Activated gamma-delta T cell treated with Interleukin-2 at 50 U/mL for 16 hours (primary cell): ENCODE measurements around the gene ZNF664.

Experiments
- DNase-seq: peaks from one replicate; pipeline ENCODE4 v3.0.0-alpha.2; 2020

The ZNF664 gene

GRCh38 chr12:123992118-123992825 is 19.3 kb downstream of the ZNF664 start:
- DNase-seq: no peak

GRCh38 chr12:123995023-123995748 is 22.2 kb downstream of the ZNF664 start:
- DNase-seq: no peak

- no peak for DNase-seq
These were observed 23.6 kb downstream of the ZNF664 start for GRCh38 chr12:123996581-123996980.

GRCh38 chr12:123997033-123997822 is 24.2 kb downstream of the ZNF664 start:
- DNase-seq: no peak

- DNase-seq: no peak
These were observed 24.9 kb downstream of the ZNF664 start for GRCh38 chr12:123997908-123998307.

- DNase-seq: no peak
These were observed 25.5 kb downstream of the ZNF664 start for GRCh38 chr12:123998344-123998990.

GRCh38 chr12:123998991-123999359 is 26.0 kb downstream of the ZNF664 start:
- no peak for DNase-seq

- no peak for DNase-seq
These were observed 27.1 kb downstream of the ZNF664 start for GRCh38 chr12:124000111-124000510.

- no peak for DNase-seq
These were observed 28.3 kb downstream of the ZNF664 start for GRCh38 chr12:124001343-124001742.

GRCh38 chr12:124002021-124002644 is 29.1 kb downstream of the ZNF664 start:
- no peak for DNase-seq

GRCh38 chr12:124002654-124003053 is 29.6 kb downstream of the ZNF664 start:
- DNase-seq: no peak

- no peak for DNase-seq
These were observed 31.3 kb downstream of the ZNF664 start for GRCh38 chr12:124004233-124004875.

- DNase-seq: peak; percentile 14
These were observed 33.2 kb downstream of the ZNF664 start for GRCh38 chr12:124006085-124006845.

- DNase-seq: no peak
These were observed 34.1 kb downstream of the ZNF664 start for GRCh38 chr12:124006846-124007713.

- no peak for DNase-seq
These were observed 35.0 kb downstream of the ZNF664 start for GRCh38 chr12:124007826-124008570.

GRCh38 chr12:124008595-124008994 is 35.6 kb downstream of the ZNF664 start:
- no peak for DNase-seq

- no peak for DNase-seq
These were observed 36.8 kb downstream of the ZNF664 start for GRCh38 chr12:124009781-124010180.

GRCh38 chr12:124010687-124011086 is 37.7 kb downstream of the ZNF664 start:
- no peak for DNase-seq

- no peak for DNase-seq
These were observed 38.6 kb downstream of the ZNF664 start for GRCh38 chr12:124011435-124012115.
